Activated CD8-positive, alpha-beta memory T cell treated with anti-CD3 and anti-CD28 coated beads for 1 hour (primary cell): ENCODE results near the gene RAB38.

ENCODE experiments used
- DNase-seq, 2 donors: peaks; one replicate each; pipeline ENCODE4 v3.0.0-alpha.2; 2020; ENCODE audit warnings: low read depth in 1 of 2; ENCODE audit errors: extremely low read depth in 1 of 2

RAB38 gene

GRCh38 chr11:88104408-88104807 lies 70.8 kb downstream of the RAB38 start:
- DNase-seq = no peak

DNA sequence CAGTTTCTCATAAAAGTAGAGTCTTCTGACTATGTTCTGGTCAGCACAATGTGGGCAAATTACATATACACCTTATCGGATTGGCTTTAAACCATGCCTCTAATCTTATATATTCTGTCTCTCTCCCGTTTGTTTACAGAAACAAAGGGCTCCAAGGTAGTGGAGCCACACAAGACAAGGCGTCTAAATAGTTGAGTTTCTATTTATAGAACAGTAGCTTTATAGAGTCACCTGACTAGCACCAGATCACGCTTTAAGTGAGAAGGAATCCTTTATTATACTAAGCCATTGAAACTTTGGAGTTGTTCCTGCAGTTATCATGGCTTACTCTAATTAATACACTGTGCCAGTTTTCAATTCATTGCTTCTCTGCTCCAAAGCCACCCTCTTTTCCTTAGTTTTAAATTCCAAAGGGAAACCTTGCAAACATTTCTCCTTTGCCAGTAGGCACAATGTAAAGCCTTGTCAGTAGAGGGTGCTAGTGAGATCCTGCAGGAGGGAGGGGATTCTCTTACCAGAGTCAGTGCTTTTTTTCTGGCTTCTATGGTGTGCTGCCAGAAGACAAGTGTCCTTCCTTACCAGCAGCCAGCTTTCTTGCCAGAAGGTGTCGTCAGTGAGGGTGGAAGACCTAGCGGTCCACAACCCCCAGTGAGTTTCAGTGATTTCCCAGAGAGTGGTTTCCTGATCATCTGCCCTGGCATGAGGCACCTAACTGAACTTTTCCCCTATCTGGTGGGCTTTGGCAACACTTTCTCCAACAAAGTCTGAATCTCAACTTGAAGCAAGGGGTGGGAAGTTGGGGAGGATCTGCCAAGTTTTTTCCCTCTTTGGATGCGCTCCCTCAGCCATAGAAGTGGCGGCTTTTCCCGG lies 71.7 kb downstream of the RAB38 start:
- DNase-seq = no peak

DNA sequence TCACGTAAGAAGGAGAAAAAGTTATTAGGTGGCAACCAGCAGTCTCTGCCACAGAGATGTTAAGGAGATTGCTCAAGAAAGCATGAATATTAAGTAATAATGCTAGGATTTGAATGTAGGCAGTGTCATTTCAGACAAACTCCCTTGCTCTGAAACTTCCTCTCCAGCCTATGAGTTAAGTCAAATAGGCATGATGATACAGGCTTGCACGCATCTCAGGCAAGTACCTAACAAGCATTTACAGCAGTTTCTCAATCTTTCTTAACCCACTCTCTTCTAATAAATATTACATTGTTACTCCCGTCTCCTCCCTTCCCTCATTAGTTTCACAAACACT lies 72.7 kb downstream of the RAB38 start:
- no peak for DNase-seq

GRCh38 chr11:88101881-88102597 lies 73.2 kb downstream of the RAB38 start:
- DNase-seq = no peak

GRCh38 chr11:88100151-88100550 lies 75.1 kb downstream of the RAB38 start:
- DNase-seq = no peak

DNA sequence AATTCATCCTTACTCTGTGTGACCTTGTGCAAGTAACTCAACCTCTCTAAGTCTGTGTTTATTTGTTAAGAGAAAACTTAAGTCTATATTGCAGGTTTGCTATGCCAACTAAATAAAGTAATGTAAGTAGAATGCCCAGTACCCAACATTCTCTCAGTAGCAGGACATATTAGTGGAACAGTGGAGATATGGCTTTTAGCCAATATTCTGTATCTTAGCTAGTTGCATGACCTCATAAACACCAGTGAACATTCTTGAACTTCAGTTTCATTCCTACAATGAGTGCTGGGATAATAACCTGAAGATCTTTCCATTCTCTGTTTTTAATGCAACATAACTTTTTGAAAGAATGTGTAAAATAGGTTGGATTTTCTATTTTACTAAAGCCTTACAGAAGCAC lies 77.0 kb downstream of the RAB38 start:
- DNase-seq = no peak

DNA sequence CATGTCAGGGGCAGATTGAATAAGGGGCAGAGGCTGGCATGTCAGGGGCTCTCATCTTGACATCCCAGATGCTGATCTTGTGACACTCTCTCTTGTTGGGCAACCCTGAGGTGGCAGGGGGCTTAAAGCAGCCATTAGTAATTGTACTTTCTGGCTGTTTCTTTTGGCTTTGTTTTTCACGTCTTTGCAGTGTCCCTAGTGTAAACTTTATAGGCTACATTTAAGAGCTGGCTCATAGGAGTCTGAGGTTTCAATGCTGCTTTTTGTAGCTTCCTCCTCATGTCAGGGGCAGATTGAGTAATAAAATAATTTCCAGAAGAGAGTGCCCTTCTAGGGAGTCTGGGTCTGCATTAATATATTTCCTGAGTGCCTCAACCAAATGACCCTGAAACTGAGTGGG lies 86.1 kb downstream of the RAB38 start:
- no peak for DNase-seq

GRCh38 chr11:88087337-88087736 lies 87.9 kb downstream of the RAB38 start:
- DNase-seq = no peak

DNA sequence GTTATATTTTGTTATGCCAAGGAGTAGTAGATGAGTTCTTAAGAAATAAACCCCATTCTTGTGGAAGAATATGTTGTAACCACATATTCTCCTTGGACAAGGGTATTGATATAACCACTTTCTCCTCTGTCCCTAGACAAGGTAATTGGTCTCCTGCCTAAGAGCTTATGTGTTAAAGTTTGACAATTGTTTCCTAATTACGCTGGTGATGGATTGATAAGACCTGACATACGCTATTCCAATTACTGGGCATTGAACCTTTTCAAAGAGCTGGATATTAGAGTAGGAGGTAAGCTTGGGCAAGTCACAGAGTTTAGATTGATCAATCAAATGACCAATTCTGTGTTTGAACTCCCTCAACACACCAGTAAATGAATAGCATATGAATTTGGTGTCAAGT lies 88.9 kb downstream of the RAB38 start:
- no peak for DNase-seq

DNA sequence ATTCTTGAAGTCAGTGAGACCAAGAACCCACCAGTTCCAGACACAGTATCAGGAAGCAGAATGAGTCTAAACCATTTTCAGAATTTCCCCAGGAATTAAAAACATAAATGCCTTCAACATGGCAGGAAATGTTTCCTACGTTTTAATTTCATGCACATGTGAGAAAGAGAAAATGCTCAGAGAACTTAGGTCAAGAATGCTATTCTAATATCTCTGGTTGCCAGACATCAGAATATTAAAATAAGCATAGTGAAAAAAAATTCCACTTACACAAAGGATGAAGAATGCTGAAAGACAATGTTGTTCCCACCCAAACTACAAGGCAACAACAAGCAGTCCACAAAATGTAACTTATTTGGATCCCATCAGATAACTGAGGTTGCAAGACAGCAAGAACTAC lies 104.8 kb downstream of the RAB38 start:
- no peak for DNase-seq

DNA sequence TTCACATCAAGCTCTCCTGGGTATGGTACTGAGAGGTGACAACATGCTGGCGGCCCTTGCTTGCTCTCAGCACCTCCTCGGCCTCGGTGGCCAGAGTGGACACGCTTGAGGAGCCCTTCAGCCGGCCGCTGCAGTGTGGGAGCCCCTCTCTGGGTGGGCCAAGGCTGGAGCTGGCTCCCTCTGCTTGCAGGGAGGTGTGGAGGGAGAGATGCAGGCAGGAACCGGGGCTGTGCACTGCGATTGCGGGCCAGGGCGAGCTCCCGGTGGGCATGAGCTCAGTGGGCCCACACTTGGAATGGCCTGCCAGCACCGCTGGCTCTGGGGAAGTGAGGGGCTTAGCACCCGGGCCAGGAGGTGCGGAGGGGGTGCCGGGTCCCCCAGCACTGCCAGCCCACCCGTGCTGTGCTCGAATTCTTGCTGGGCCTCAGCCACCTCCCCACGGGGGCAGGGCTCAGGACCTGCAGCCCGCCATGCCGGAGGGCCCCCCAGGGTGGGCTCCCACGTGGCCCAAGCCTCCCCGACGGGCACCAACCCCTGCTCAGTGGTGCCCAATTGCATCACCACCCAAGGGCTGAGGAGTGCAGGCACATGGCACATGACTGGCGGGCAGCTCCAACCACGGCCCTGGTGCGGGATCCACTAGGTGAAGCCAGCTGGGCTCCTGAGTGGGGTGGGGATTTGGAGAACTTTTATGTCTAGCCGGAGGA lies 106.2 kb downstream of the RAB38 start:
- DNase-seq = no peak

DNA sequence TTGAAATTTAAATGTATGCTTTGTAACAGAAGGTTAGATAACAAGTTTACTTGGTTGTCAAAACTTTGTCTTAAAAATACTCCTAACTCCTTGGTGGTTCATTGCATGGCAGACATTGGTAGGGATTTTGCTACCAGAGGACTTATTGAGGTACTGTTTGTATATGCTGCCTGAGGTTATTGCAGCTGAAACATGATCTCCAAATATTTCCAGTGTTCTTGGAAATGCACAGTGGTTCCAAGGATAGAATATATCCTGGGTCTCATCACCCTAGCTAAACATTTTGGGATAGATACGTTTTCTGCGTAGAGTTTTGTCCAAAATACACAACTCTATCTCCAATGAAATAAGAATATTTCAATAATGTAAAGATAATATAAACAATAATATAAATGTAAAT lies 109.2 kb downstream of the RAB38 start:
- DNase-seq = no peak

- DNase-seq = no peak
Measured at GRCh38 chr11:88064097-88064705, 111.0 kb downstream of the RAB38 start.
